NCI-H1417 (cell line): ENCODE results near the gene GNAZ.

ENCODE experiments used
- DNase-seq, 3 experiments: peaks; one replicate each; lab custom pipeline; 2025; lab: John Stamatoyannopoulos, UW

GNAZ gene

DNA sequence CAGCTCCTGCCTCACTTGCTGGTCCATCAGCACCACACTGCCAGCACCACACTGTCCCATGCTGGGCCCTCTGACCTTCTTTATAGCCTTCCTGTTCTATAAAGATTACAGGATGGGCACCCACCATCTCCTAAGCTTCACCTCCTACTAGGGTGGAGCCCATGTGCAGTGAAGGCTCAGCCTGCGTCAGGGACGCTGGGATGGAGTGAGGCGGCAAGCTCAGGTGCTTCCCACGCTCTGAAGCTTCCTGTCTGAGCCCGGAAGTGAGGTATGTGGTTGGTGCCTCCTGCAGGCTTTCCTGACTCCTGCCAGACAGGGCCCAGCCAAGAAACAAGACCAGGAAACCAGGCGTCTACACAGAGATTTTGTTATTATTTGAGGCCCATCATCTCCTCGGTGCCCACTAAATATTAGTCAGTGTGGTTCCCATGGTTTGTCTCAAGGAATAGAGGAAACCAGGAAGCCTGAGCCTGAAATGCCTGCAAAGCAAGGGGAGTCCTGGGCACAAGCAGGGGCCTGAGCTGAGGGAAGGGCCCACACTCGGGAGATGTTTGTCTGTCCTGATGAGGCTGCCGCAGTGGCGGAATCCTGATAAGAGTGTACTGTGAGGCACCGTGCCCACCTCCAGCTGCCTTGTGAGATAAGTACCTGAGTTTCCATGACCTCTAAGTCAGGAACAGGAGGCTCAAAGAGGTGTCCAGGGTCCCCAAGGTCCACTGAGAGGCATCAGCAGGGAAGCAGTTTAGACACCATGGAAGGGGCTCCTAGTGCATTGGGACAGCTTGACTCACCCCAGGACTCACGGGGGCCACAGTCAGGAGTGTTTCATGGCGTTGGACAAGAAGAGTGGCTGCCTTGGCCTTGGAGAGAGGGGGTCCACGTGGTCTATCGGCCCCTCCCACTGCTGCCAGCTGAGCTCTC, 49.4 kb downstream of the GNAZ start:
- no peak for DNase-seq

- no peak for DNase-seq
Measured at GRCh38 chr22:23120415-23120899, 50.1 kb downstream of the GNAZ start.

DNA sequence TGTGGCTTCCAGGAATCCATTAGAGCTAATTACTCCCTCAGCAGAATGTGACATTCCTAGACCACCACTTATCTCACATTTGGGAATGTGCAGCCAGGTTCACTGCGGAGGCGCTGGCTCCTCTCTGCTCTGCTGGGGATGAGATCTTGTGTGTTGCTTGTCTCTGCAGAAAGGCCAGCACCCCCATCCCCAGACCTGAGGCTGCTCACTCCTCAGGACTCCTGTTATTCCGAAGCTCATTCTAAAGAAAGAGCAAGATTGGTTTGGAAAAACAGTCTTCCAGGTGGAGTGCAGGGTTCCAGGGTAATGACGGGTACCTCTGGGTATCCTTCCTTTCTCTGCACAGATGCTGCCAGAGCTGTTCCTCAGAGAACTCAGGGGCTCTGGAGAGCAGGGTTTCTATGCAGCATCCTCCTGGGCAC, 50.7 kb downstream of the GNAZ start:
- DNase-seq: no peak

DNA sequence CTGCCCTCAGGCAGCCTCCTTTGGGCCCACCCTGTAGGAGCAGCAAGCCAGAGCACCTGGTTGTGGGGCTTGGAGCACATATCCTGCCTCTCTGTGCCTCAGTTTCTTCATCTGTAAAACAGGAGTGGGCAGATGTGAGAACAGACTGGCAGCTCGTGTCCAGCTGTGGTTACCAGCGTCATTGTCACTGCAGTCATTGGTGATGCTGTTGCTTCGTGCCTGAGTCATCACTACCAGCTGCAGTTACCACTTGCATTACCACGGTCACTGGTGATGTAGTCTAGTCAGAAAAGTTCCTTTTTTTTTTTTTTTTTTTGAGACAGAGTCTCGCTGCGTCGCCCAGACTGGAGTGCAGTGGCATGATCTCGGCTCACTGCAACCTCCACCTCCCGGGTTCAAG, 51.1 kb downstream of the GNAZ start:
- DNase-seq: no peak

DNA sequence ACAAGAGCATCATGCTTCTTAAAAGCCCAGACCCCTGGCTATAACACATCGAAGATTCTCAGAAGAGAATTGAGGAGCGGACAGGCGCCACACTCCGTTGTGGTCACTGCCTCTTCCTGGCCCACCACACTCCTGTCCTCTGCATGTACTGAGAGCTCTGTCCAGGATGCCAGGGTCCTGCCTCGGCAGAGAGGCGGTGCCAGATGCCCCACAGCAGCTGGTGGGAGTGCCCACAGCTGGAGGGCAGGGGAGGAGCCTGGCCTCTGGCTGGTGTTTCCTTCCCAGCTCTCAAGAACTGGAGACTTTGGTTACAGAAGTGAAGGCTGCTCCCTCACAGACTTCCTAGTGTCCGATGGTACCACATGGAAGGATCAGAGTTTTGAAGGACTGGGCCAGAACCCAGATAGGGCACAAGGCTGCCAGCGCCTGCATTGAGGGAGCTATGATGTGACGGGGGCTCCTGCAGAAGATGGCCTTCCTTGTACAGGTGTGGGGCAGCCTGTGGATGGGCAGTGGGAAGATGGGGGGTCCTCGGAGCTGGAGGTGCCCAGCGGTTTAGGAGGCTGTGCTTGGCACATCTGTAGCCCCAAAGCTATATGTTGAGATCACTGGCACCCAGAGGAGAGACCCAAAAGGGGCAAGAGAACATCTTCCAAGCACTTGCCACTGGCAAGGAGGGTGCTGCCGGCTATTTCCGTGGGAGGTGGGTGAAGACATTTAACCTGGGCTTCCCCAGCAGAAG, 52.1 kb downstream of the GNAZ start:
- no peak for DNase-seq

DNA sequence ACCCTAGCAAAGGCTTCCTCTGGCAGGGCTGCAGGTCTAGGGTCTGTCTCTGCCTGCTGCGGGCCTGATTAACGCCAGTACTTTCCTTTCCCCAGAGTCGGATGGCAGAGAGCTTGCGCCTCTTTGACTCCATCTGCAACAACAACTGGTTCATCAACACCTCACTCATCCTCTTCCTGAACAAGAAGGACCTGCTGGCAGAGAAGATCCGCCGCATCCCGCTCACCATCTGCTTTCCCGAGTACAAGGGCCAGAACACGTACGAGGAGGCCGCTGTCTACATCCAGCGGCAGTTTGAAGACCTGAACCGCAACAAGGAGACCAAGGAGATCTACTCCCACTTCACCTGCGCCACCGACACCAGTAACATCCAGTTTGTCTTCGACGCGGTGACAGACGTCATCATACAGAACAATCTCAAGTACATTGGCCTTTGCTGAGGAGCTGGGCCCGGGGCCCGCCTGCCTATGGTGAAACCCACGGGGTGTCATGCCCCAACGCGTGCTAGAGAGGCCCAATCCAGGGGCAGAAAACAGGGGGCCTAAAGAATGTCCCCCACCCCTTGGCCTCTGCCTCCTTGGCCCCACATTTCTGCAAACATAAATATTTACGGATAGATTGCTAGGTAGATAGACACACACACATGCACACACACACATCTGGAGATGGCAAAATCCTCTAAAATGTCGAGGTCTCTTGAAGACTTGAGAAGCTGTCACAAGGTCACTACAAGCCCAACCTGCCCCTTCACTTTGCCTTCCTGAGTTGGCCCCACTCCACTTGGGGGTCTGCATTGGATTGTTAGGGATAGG, 52.9 kb downstream of the GNAZ start:
- no peak for DNase-seq

DNA sequence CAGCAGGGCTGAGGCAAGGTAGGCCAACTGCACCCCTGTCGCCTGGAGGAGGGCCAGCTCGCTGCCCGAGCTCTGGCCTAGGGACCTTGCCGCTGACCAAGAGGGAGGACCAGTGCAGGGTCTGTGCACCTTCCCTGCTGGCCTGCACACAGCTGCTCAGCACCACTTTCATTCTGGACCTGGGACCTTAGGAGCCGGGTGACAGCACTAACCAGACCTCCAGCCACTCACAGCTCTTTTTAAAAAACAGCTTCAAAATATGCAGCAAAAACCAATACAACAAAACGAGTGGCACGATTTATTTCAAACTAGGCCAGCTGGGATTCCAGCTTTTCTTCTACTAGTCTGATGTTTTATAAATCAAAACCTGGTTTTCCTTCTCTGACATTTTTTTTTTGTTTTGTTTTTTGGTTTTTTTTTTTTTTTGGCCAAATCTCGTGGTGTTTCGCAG, 53.5 kb downstream of the GNAZ start:
- no peak for DNase-seq

DNA sequence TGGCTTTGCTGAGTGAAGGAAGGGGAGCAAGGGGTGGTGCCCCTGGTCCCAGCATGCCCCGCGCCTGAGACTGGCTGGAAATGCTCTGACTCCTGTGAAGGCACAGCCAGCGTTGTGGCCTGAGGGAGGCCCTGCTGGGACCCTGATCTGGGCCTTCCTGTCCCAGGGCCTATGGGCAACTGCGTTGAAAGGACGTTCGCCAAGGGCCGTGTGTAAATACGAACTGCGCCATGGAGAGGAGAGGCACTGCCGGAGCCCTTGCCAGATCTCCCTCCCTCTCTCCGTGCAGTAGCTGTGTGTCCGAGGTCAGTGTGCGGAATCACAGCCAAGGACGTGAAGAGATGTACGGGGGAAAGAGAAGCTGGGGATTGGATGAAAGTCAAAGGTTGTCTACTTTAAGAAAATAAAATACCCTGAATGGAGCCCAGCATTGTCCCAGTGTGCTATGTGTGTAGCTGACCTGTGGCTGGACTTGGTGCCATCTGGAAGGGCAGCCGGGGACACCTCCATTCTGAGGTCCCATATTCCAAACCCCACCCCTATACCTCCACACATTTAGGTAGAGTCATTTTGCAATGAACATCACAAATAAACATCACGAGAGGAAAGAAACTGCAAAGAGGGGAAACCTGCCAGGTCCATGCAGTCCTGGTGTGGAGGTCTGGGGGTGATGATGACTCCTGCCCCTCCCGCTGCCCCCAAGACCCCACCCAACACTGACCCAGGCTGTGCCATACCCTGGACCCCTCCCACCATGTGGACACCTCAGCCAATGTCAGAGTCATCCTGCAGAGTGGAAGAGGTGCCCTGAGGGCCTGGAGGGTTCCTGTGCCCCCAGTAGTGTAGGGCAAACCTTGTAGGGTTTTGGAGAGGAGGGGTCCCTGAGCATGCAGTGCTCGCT, 54.5 kb downstream of the GNAZ start:
- DNase-seq: no peak

DNA sequence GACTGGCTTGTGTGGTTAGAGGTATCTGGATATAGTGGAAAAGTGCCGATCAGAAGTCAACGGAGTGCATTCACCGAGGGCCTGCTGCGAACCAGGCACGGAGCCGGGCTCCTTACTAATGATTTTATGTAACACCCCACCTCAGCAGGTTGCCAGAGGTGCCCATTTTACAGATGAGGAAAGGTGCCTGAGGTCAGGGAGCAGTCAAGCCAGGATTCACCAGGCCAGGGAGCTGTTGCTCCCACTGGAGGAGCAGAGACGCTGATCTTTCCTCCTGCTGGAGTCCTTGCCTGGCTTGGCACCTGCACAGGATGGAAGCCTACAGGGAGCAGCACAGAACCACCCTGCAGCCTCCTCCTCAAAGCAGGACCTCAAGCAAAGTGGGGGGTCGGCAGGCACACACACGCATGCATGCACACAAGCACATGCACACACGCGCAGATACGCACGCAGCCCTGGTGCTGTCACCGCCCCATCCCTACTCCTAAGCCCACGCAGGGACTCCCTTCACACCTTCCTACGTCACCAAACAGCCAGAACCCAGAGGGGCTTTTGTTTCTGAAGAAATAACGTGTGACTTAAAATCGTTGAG, 55.3 kb downstream of the GNAZ start:
- no peak for DNase-seq

- DNase-seq: no peak
Measured at GRCh38 chr22:23126165-23127054, 56.1 kb downstream of the GNAZ start.

DNA sequence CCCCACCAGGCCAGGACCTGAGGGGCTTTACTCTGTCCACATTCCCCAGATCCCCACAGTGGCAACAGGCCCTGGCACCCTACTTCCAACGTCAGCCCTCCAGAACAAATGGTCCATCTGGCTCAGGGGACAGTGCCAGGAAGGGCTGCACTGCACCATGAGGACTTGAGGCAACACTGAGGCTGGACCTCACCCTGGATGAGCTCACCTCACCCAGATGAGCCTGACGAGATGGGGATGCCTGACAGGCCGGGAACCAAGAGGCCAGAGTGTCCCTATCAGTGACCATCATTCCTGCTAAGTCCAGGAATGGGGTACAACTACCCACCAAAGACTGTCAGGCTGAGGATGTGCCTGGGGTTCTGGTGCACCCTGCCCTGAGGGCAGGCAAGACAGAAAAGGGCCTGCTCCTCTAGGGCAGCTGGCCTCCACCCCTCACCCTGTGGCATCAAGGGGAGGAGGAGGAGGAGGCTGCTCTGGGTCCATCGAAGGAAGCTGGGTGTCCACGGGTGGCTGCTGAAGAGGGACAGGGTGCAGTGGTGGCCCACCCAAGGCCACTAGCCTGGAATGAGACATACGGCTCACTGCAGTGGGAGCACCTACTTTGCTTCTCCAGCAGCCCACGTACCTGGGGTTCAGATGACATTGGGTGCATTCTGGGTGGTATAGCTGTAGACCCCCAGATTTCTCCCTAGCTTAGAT, 56.9 kb downstream of the GNAZ start:
- no peak for DNase-seq

GRCh38 chr22:23127788-23128187, 57.5 kb downstream of the GNAZ start:
- DNase-seq: no peak

DNA sequence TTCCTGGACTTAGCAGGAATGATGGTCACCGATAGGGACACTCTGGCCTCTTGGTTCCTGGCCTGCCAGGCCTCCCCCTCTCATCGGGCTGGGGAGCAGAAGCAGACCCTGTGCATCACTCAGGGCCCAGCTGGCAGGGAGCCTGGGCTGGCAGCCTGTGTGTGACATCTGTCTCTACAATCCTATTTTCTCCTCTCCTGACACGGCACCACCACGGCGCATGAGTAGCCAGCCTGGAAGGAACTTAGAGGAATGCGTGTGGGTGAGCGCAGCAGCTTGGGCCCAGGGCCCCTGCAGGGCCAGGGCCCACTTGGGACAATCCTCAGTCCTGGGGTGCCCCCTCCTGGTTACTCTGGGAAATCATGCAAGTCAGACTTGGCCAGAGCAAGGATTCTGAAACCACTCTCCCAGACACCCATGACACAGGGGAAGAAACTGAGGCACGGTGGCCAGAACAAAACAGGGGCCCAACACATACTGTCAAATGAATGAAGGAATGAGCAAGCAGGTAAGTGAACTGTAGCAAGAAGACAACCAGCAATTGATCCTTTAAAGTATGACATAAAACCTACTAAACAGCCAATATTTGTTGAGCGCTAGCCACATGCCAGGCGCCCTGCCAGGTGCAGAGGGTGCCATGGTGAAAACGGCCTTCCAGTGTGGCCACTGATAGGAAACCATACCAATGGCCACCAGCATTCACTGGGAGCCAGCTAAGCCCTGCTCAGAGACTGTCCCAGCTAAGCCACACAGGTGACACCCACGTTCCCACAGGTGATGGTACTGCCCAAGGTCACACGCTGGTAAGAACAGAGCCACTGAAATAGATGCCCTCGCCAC, 58.2 kb downstream of the GNAZ start:
- peak; percentile 35 to 71 (median 42) for DNase-seq

- no peak for DNase-seq
Measured at GRCh38 chr22:23129149-23129548, 58.8 kb downstream of the GNAZ start.

GRCh38 chr22:23130697-23131096, 60.4 kb downstream of the GNAZ start:
- DNase-seq: no peak

DNA sequence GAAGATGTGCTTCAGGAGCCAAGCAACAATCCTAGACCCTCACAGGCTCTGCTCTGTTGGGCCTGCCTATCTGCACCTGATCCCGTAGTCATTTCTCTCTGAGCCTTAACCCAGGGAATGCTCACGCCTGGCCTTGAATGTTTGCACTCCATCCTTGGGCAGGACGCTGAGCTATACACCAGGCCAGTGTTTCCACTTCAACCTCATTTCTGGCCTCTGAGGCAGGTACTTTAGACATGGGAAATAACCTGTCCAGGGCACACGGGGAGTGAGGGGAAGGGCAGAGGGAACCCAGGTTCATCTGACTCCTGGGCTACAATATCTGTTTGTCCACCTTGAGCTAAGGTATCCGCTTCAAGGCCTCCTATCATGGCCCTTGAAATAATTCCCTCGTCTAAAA, 61.6 kb downstream of the GNAZ start:
- no peak for DNase-seq

- DNase-seq: no peak
Measured at GRCh38 chr22:23132376-23133091, 62.2 kb downstream of the GNAZ start.
